ENCODE data around the gene NINJ1. TPM values are rescaled to one million over a fixed set of nuclear protein-coding genes. Genes with fewer than 3 reads are reported as not detected.

Gene NINJ1
- total and polyA plus RNA-seq, 2 donors (not counting 1 experiment from before 2014, with no cell fraction given), result 7.2 to 59.9 TPM

DNA sequence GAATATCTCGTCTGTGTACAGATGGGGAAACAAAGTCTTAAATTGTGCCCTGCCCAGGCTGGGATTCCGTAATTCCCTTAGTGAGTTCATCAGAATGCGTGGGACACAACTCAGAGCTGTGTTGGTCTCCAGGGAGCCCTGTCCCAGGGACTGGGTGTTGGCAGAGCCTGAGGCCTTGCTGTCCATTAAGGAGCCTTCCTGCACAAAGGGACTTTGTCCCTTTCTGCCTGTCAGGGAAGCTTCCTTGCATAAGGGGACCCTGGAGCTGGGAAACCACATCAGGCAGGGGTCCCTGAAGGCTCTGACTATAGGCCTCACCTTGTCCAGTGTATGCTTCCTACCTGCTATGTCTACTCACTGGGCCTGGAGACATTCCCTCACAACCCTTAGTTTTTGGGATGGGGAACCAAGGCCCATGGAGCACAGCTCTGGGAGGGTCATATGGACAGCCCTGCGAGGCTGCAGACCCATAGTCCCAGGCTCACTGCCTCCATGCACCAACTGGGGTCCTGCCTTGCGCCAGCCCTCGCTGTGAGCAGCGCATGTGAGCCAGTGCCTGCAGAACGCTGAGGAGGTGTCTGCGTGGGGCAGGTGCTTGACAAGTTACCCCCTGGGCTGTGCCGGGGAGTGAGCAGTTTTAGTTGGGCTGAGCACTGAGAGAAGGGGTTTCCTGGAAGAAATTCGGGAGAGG is 36.4 kb downstream of the NINJ1 start:
- Histone ChIP-seq H2AFZ (ENCODE audit: low read length) (no peak overlapping the region), H3K9ac (ENCODE audit: insufficient read depth, low read length) (no peak overlapping the region), H4K20me1 (ENCODE audit: control insufficient read depth, extremely low read depth, insufficient read depth, low read length) (no peaks in the 10 kb centered on the region), H3K4me1 (ENCODE audit: control insufficient read depth, extremely low read depth, insufficient read depth, low read length) (peaks cover 19% of the 10 kb centered on the region), H3K27me3 (ENCODE audit: control insufficient read depth, insufficient read depth, low read length) (no peaks in the 10 kb centered on the region), H3K79me2 (ENCODE audit: control insufficient read depth, insufficient read depth, low read length) (peaks cover 58% of the 10 kb centered on the region), H3K9me3 (ENCODE audit: control insufficient read depth, insufficient read depth, low read depth, low read length) (no peaks in the 10 kb centered on the region), H3K4me3 (replicated peaks in 1 of 4; ENCODE audit: control extremely low read depth in 1 of 4, insufficient read depth in 1 of 4, low read depth in 3 of 4, low read length in 4 of 4) (peak overlapping the region; percentile 81 to 86 (median 85)), H3K27ac (ENCODE audit: insufficient read depth, low read length) (peak overlapping the region; percentile 87), H3K4me2 (ENCODE audit: extremely low read depth, insufficient read depth, low read length) (peak overlapping the region; percentile 81), H3K36me3 (ENCODE audit: control insufficient read depth, insufficient read depth, low read length) (peaks cover 1% of the 10 kb centered on the region)
- TF ChIP-seq EZH2 (IDR thresholded peaks at IDR 0.05; ENCODE audit: low read length, missing control alignments), result no peak
- TF ChIP-seq, protein P1, sequence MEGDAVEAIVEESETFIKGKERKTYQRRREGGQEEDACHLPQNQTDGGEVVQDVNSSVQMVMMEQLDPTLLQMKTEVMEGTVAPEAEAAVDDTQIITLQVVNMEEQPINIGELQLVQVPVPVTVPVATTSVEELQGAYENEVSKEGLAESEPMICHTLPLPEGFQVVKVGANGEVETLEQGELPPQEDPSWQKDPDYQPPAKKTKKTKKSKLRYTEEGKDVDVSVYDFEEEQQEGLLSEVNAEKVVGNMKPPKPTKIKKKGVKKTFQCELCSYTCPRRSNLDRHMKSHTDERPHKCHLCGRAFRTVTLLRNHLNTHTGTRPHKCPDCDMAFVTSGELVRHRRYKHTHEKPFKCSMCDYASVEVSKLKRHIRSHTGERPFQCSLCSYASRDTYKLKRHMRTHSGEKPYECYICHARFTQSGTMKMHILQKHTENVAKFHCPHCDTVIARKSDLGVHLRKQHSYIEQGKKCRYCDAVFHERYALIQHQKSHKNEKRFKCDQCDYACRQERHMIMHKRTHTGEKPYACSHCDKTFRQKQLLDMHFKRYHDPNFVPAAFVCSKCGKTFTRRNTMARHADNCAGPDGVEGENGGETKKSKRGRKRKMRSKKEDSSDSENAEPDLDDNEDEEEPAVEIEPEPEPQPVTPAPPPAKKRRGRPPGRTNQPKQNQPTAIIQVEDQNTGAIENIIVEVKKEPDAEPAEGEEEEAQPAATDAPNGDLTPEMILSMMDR (conservative IDR thresholded peaks at IDR 0.05 in 1 of 2, IDR thresholded peaks at IDR 0.05 in 1 of 2; ENCODE audit: low read depth in 1 of 2, low read length in 2 of 2), result no peak
- no peak for DNase-seq (ENCODE audit: low read depth in 2 of 2)

DNA sequence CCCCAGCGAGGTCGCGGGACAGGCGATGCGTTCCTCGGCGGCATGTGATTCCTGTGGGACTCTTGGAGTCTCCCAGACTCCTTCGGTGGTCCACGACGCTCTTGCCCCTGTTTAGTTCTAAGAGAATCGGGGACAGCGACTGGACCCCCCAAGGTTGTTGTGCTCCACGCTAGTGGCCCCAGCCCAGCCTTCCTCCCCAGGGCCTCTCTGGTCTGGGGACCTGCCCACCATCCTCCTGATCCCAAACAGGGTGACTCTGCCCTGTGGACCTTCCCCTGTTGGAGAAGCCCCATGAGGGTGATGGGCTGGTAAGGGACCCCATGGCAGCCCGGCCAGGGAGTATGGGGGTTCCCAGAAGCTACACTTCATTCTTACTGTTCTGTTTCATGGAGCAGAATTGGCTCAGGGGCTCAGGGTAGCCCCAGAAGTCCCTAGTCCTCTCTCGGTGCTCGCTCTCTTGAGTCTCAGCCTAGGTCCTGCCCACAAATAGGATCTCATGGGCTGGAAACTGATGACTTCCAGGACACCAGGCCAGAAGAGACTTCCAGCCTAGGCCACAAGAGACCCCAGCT is 37.2 kb downstream of the NINJ1 start:
- Histone ChIP-seq H2AFZ (ENCODE audit: low read length) (peak overlapping the region; percentile 31), H3K9me3 (ENCODE audit: control insufficient read depth, insufficient read depth, low read depth, low read length) (no peaks in the 10 kb centered on the region), H3K27ac (ENCODE audit: insufficient read depth, low read length) (peak overlapping the region; percentile 83), H3K4me2 (ENCODE audit: extremely low read depth, insufficient read depth, low read length) (peak overlapping the region; percentile 81), H3K4me3 (replicated peaks in 1 of 4; ENCODE audit: control extremely low read depth in 1 of 4, insufficient read depth in 1 of 4, low read depth in 3 of 4, low read length in 4 of 4) (peak overlapping the region; percentile 81 to 86 (median 85)), H3K36me3 (ENCODE audit: control insufficient read depth, insufficient read depth, low read length) (peaks cover 1% of the 10 kb centered on the region), H3K79me2 (ENCODE audit: control insufficient read depth, insufficient read depth, low read length) (peaks cover 51% of the 10 kb centered on the region), H3K4me1 (ENCODE audit: control insufficient read depth, extremely low read depth, insufficient read depth, low read length) (peaks cover 23% of the 10 kb centered on the region), H4K20me1 (ENCODE audit: control insufficient read depth, extremely low read depth, insufficient read depth, low read length) (no peaks in the 10 kb centered on the region), H3K27me3 (ENCODE audit: control insufficient read depth, insufficient read depth, low read length) (no peaks in the 10 kb centered on the region), H3K9ac (ENCODE audit: insufficient read depth, low read length) (peak overlapping the region; percentile 84)
- TF ChIP-seq, protein P1 (conservative IDR thresholded peaks at IDR 0.05 in 1 of 2, IDR thresholded peaks at IDR 0.05 in 1 of 2; ENCODE audit: low read depth in 1 of 2, low read length in 2 of 2), result no peak
- no peak for TF ChIP-seq EZH2 (IDR thresholded peaks at IDR 0.05; ENCODE audit: low read length, missing control alignments)
- no peak for DNase-seq (ENCODE audit: low read depth in 2 of 2)

GRCh38 chr9:93096131-93096802 is 37.8 kb downstream of the NINJ1 start, which contains the start of gene CARD19:
CARD19 (plus strand) TSS chr9:93096217; CDS start chr9:93096346, 129 bp downstream.
- DNase-seq (ENCODE audit: low read depth in 2 of 2), result peak; percentile 35 to 50
- Histone ChIP-seq H4K20me1 (ENCODE audit: control insufficient read depth, extremely low read depth, insufficient read depth, low read length) (no peaks in the 10 kb centered on the region), H2AFZ (ENCODE audit: low read length) (peak within 1 kb of the TSS; percentile 69), H3K4me1 (ENCODE audit: control insufficient read depth, extremely low read depth, insufficient read depth, low read length) (peaks cover 26% of the 10 kb centered on the region), H3K27ac (ENCODE audit: insufficient read depth, low read length) (peak within 1 kb of the TSS; percentile 83), H3K9me3 (ENCODE audit: control insufficient read depth, insufficient read depth, low read depth, low read length) (no peaks in the 10 kb centered on the region), H3K79me2 (ENCODE audit: control insufficient read depth, insufficient read depth, low read length) (peaks cover 45% of the 10 kb centered on the region), H3K27me3 (ENCODE audit: control insufficient read depth, insufficient read depth, low read length) (no peaks in the 10 kb centered on the region), H3K4me2 (ENCODE audit: extremely low read depth, insufficient read depth, low read length) (peak within 1 kb of the TSS; percentile 81), H3K4me3 (replicated peaks in 1 of 4; ENCODE audit: control extremely low read depth in 1 of 4, insufficient read depth in 1 of 4, low read depth in 3 of 4, low read length in 4 of 4) (peak within 1 kb of the TSS; percentile 81 to 86 (median 85)), H3K36me3 (ENCODE audit: control insufficient read depth, insufficient read depth, low read length) (peaks cover 1% of the 10 kb centered on the region), H3K9ac (ENCODE audit: insufficient read depth, low read length) (peak within 1 kb of the TSS; percentile 84)
- TF ChIP-seq, protein P1 (conservative IDR thresholded peaks at IDR 0.05 in 1 of 2, IDR thresholded peaks at IDR 0.05 in 1 of 2; ENCODE audit: low read depth in 1 of 2, low read length in 2 of 2), result no peak
- TF ChIP-seq EZH2 (IDR thresholded peaks at IDR 0.05; ENCODE audit: low read length, missing control alignments), result no peak
